PC-9 (cell line): ENCODE measurements around the gene BCKDHB. TPM values are rescaled to one million over a fixed set of nuclear protein-coding genes. Genes with fewer than 3 reads are reported as not detected.
"Not testable (repeated sequence)": the region's sequence is repeated elsewhere in the genome, so short reads cannot be mapped to it uniquely, and the experiment has no call there.

Source experiments
- BruUV-seq: library from RNA; stranded (reverse); fragments of 400-500 nt; replicated peaks from 2 replicates; lab custom pipeline; 2021; lab: Mats Ljungman, UMichigan
- CTCF ChIA-PET: fragments of 300-600 bp; sonication (Branson Sonifier 250); formaldehyde crosslinking; loops from one replicate; lab custom pipeline; 2022; ENCODE audit warnings: antibody characterized with exemption; lab: Charles Lee
- POLR2A ChIA-PET: fragments of 300-600 bp; sonication (Branson Sonifier 250); formaldehyde crosslinking; loops from one replicate; lab custom pipeline; 2022; ENCODE audit warnings: antibody characterized with exemption; ENCODE audit not compliant: unreplicated experiment; lab: Charles Lee
- DNase-seq, 2 experiments: peaks; one replicate each; pipeline versions ENCODE4 v3.0.0 to v3.0.0-alpha.2; 2015 to 2022; ENCODE audit warnings: mixed read lengths in 1 of 2
- H2AFZ ChIP-seq: fragments of 200-600 bp; sonication (generic); 2 replicates; pipeline ENCODE4 v1.8.1; 2017; ENCODE audit warnings: antibody characterized with exemption
- H3F3A ChIP-seq: fragments of 200-600 bp; sonication (generic); 2 replicates; pipeline ENCODE4 v1.8.1; 2017; ENCODE audit warnings: antibody characterized with exemption, mild to moderate bottlenecking, low read depth; ENCODE audit not compliant: insufficient read depth
- H3K27ac ChIP-seq: fragments of 200-600 bp; sonication (generic); 2 replicates; pipeline ENCODE4 v1.6.1; 2016; ENCODE audit warnings: mixed run types
- H3K27me3 ChIP-seq: fragments of 200-600 bp; sonication (generic); 2 replicates; pipeline ENCODE4 v1.6.1; 2016; ENCODE audit warnings: low read depth, mixed run types; ENCODE audit not compliant: insufficient read depth
- H3K36me3 ChIP-seq: fragments of 200-600 bp; sonication (generic); 2 replicates; pipeline ENCODE4 v1.6.1; 2016; ENCODE audit warnings: low read depth, mixed run types
- H3K4me1 ChIP-seq: fragments of 200-600 bp; sonication (generic); replicated peaks from 2 replicates; pipeline ENCODE4 v1.6.1; 2016; ENCODE audit warnings: mixed run types; ENCODE audit not compliant: insufficient read depth
- H3K4me2 ChIP-seq: fragments of 200-600 bp; sonication (generic); 2 replicates; pipeline ENCODE4 v1.6.1; 2017; ENCODE audit warnings: mixed run types
- H3K4me3 ChIP-seq: fragments of 200-600 bp; sonication (generic); 2 replicates; pipeline ENCODE4 v1.6.1; 2016; ENCODE audit warnings: mixed run types
- H3K79me2 ChIP-seq: fragments of 200-600 bp; sonication (generic); 2 replicates; pipeline ENCODE4 v1.6.1; 2017; ENCODE audit warnings: low read depth, mixed run types
- H3K9me2 ChIP-seq: fragments of 200-600 bp; sonication (generic); 2 replicates; pipeline ENCODE4 v1.8.1; 2017; ENCODE audit warnings: mild to moderate bottlenecking; ENCODE audit not compliant: insufficient read depth
- H3K9me3 ChIP-seq: fragments of 200-600 bp; sonication (generic); 2 replicates; pipeline ENCODE4 v1.8.1; 2016; ENCODE audit warnings: low read depth; ENCODE audit not compliant: insufficient read depth
- H4K20me1 ChIP-seq: fragments of 200-600 bp; sonication (generic); 2 replicates; pipeline ENCODE4 v1.8.1; 2017; ENCODE audit not compliant: insufficient read depth
- CTCF ChIP-seq: fragments of 200-600 bp; sonication (generic); conservative IDR thresholded peaks from 2 replicates; pipeline ENCODE4 v1.6.1; 2017; ENCODE audit warnings: mixed run types, antibody characterized with exemption, mild to moderate bottlenecking, moderate library complexity
- EZH2 ChIP-seq: fragments of 200-600 bp; sonication (generic); IDR thresholded peaks from 2 replicates; pipeline ENCODE4 v1.8.0; 2017; ENCODE audit warnings: antibody characterized with exemption, low read depth
- intact Hi-C: fragments of 100-400 bp; cut with micrococcal nuclease; formaldehyde crosslinking; loops from one replicate; pipeline ENCODE4 v1.10.0; 2022; ENCODE audit not compliant: unreplicated experiment
- total RNA-seq: library from RNA; stranded (reverse); gene quantifications from 2 replicates; pipeline ENCODE4 v1.2.3, GENCODE V29; 2021

The BCKDHB gene
- total RNA-seq, 1 experiment from 2014 or later, result 29.7 TPM

- Histone ChIP-seq H3K27ac (no peak overlapping the region), H3K4me2 (no peak overlapping the region), H3K36me3 (no peaks in the 10 kb centered on the region), H3F3A (no peaks in the 10 kb centered on the region), H3K9me2 (no peaks in the 10 kb centered on the region), H3K4me3 (no peak overlapping the region), H3K79me2 (no peaks in the 10 kb centered on the region), H4K20me1 (no peaks in the 10 kb centered on the region), H3K4me1 (no peaks in the 10 kb centered on the region), H3K27me3 (no peaks in the 10 kb centered on the region), H2AFZ (no peak overlapping the region), H3K9me3 (no peaks in the 10 kb centered on the region)
- intact Hi-C loops, result no loop called here
- TF ChIP-seq EZH2 (no peak), CTCF (no peak)
- POLR2A ChIA-PET, result no interaction called here
- BruUV-seq, result no TSS peak
- CTCF ChIA-PET, result no interaction called here
- no peak for DNase-seq
These were observed 180.6 kb downstream of the BCKDHB start for GRCh38 chr6:80287112-80287511.

GRCh38 chr6:80287607-80288006 is 181.1 kb downstream of the BCKDHB start:
- ChIA-PET CTCF (no interaction called here), POLR2A (no interaction called here)
- Histone ChIP-seq H3K79me2 (no peaks in the 10 kb centered on the region), H3F3A (no peaks in the 10 kb centered on the region), H3K27me3 (no peaks in the 10 kb centered on the region), H3K4me1 (no peaks in the 10 kb centered on the region), H3K27ac (no peak overlapping the region), H3K4me3 (no peak overlapping the region), H3K9me2 (no peaks in the 10 kb centered on the region), H3K36me3 (no peaks in the 10 kb centered on the region), H2AFZ (no peak overlapping the region), H3K4me2 (no peak overlapping the region), H4K20me1 (no peaks in the 10 kb centered on the region), H3K9me3 (no peaks in the 10 kb centered on the region)
- DNase-seq, result no peak
- intact Hi-C loops, result no loop called here
- no TSS peak for BruUV-seq
- TF ChIP-seq CTCF (no peak), EZH2 (no peak)

GRCh38 chr6:80289727-80290126 is 183.3 kb downstream of the BCKDHB start:
- no peaks in the 10 kb centered on the region for H3K9me2 ChIP-seq
- H3K27ac ChIP-seq, result no peak overlapping the region
- no peak for TF ChIP-seq CTCF
- TF ChIP-seq EZH2, result no peak
- H3K27me3 ChIP-seq, result no peaks in the 10 kb centered on the region
- H3F3A ChIP-seq, result no peaks in the 10 kb centered on the region
- H4K20me1 ChIP-seq, result no peaks in the 10 kb centered on the region
- H3K36me3 ChIP-seq, result no peaks in the 10 kb centered on the region
- no peak overlapping the region for H3K4me3 ChIP-seq
- no peaks in the 10 kb centered on the region; the same call in 1 of the 2 replicates for H3K9me3 ChIP-seq
- H3K4me2 ChIP-seq, result no peak overlapping the region
- no peak for DNase-seq
- H3K4me1 ChIP-seq, result no peaks in the 10 kb centered on the region
- ChIA-PET POLR2A (no interaction called here), CTCF (no interaction called here)
- no TSS peak for BruUV-seq
- intact Hi-C loops, result no loop called here
- H3K79me2 ChIP-seq, result no peaks in the 10 kb centered on the region
- H2AFZ ChIP-seq, result no peak overlapping the region

DNA sequence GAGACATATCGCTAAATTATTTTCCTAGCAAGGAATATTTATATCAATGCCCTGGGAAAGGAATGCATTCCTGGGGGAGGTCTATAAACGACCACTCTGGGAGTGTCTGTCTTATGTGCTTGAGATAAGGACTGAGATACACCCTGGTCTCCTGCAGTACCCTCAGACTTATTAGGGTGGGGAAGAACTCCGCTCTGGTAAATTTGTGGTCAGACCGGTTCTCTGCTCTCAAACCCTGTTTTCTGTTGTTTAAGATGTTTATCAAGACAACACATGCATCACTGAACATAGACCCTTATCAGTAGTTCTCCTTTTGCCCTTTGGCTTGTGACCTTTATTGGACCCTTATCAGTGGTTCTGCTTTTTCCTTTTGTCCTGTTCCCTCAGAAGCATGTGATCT is 188.1 kb downstream of the BCKDHB start:
- POLR2A ChIA-PET, CTCF ChIA-PET: not testable (repeated sequence)

More for the DNA sequence above, 188.1 kb downstream of the BCKDHB start:
- H4K20me1 ChIP-seq, H3K9me2 ChIP-seq, H3K79me2 ChIP-seq, H2AFZ ChIP-seq, H3K27me3 ChIP-seq, H3K4me1 ChIP-seq, H3K4me2 ChIP-seq, H3K9me3 ChIP-seq, BruUV-seq, DNase-seq, intact Hi-C loops, H3K4me3 ChIP-seq, H3F3A ChIP-seq, H3K27ac ChIP-seq, H3K36me3 ChIP-seq: not testable (repeated sequence)
